Activated T-cell treated with anti-CD3 and anti-CD28 coated beads, Interleukin-2, amount 50 U/mL, for 1 hour (primary cell): ENCODE results near the gene DCLK1.

Experiments
- DNase-seq: peaks from one replicate; pipeline ENCODE4 v3.0.0-alpha.2; 2020

The DCLK1 gene

DNA sequence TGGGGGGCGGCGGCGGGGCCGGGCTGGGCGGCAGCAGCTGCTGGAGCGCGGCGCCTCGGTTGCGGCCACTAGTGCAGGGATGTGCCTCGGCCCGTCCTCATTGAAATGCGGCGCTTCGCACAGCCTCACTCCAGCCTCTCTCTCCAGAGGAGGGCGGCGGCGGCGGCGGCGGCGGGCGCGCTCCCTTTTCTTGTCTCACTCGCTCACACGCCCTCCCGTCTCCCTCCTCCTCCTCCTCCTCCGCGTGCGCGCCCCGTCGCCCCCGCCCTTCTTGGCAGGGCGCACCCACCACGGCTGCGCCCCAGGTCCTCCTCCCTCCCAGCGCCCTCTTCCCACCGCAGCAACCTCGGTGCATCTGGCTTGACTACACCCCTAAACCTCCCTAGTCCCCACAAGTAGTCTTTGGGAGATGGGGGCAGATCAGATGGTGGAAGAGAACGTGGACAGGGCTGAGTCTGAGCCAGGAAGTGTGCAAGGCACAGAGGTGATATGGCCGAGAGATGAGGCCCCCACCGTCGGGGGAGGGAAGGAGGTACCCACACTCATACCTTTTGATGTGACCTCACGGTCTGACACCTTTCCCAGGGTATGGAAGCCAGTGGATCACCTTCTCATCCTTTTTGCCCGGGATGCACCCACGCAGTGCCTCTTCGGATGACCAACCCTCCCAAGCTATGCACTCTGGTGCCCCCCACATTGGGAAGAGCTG lies at the start of gene DCLK1:
DCLK1 (minus strand) TSS at position 161 of the 709 bp plus-strand sequence.
- no peak for DNase-seq

DNA sequence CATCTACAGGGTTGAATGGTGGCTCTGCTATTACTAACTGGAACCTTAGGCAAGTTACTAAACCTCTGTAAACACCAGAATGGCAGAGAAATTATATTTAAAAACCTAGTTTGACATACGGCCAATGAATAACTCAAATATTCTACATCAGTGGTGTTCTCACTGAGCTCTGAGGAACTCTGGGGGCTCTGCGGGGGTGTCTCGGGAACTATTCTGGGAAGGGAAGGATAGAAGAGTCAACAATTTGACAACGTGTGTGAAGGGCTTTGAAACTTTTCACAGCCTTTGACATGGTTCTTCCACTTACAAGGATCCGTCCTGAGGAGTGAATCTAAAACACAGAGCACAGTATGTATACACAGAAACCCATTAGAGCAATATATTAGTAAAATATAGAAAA lies 44.4 kb upstream of the DCLK1 start:
- no peak for DNase-seq

DNA sequence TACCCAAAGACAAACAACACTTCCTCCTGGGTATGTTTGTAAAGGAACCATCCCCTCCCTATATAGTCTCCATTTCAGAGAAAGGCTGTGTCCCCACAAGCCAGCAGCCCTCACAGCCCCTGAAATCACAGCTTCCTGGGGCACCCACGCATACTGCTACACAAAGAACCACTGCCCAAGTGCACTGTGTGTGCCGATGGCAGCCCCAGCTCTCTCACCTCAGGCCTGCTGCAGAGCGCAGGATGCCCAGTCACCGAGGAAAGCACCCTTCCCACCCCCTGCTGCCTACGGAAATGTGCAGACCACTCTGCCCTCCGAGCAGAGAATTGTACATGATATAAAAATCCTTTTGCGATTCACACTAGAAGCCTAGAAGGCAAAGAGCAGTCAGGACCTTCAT lies 43.7 kb upstream of the DCLK1 start:
- DNase-seq, result no peak

DNA sequence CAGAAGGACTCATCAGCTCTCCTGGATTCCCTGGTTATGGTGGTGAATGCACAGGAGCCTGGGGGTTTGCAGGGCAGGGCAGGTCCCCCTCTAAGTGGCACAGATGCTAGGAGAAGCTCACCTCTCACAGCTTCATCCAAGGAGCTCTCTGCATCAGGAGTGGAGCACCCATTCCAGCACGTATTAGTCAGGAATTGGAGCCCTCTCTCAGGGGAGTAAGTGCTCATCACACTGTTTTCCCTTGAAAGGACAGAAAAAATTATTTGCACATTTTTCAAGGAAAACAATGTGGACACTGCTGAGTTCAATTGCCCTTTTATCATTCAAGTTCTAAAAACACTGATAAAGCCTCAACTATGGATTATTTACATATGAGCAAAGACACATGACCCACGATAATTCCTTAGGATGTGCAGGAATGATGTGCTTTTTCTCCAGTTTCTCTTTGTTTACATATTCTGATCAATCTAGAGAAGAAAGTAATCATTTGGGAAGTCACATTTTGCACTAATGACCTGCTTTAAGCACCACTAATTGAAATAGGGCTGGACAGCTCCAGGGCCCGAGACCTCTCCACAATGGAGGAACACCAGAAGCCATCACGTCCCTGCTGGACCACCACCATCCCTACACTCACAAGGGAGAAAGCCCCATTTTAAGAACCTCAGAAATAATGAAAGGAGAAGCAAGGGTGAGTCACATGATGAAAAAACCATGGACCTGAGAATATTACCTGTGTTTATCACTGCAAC lies 42.6 kb upstream of the DCLK1 start:
- DNase-seq, result no peak

DNA sequence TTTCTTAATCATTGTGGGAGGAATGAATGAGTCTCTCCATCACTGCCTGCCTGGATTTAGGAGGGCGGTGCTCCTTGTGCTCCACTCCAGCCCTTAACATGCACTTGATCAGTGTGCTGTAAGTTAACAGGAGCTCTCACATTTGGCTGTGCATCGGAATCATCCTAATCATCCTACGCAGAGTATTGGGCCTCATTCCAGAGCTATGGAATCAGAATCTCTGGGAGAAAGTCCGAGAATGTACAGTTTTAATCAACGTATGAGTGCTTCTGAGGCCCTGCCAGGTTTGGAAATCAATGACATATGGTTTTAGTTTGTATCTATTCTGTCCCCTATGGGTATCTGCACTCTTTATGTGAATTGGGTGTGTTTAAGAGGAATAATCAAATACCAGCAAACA lies 34.9 kb upstream of the DCLK1 start:
- DNase-seq, result no peak

DNA sequence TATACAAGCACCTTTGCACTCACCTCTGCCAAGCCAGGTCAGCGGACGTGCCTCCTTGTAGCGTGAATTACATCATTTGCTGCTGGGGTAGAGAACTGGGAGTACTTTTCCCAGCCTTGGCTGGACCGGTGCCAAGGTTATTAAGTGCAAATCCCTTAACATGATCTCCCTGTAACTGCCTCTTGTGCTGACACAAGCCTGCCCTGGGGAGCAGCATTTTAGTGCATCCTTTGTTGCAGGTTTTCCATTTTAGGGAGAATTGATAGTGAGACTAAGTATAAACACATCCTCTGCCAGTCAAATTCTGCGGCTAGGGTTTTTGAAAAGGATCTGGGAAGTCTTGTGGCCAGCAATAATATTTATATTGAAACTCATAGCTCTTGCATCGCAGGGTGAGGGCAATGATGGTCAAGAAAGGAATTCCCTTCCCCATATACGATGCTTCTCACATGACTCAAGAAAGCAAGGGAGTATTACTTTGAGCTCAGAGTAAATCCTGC lies 32.7 kb upstream of the DCLK1 start:
- DNase-seq, result no peak

DNA sequence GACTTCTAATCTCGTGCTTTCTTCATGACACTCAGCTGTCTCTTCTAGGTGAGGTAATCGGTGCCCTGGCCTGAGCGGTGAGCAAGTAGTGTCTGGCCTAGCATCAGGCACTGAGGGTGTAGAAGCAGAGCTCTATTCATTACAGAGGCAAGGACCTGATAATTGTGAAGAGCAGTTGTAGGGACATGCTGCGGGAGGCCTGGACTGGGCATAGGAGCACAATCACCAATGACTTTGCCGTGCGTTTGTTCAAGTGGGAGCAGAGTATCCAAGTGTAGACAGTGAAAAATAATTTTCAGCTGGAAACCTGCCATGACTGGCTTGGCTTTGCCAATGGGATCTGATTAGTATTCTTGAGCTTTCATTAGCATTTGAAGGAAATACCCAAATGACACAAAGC lies 32.1 kb upstream of the DCLK1 start:
- no peak for DNase-seq

DNA sequence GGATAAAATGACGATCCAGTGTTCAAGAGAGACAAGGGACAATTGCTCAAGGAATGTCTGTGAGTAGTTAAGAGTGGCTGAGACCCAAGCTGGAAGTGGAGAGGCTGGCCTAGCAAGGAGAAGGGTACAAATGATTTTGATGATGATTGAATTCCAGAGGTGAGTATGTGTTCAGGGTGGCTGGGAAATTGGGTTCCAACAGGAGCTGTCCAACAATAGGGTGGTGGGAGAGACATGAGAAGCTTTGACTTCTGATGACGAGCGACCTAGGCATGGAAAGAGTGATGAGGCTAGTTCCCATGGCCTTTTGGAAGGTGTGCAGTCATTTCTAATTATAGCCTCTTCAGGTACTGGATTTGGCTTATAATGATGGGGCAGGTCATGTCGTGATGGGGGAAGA lies 29.1 kb upstream of the DCLK1 start:
- no peak for DNase-seq

DNA sequence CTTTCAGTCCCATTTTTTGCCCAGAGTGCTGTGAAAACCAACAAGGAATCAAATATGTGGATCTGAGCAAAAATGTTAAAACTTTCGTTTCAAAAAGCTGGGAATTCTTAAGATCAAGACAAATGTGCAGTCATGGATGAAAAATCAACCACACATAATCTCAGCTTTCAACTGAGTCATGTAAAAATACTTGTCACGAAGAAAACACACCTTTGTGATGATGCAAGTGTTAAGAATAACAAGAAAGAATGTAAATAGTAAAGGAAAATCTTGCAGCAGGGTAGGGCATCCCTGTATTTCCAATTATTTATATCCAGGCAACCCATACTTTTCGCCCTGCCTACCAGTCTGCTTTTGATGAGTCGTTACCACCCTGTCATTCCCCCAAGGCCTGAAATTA lies 27.4 kb upstream of the DCLK1 start:
- no peak for DNase-seq

DNA sequence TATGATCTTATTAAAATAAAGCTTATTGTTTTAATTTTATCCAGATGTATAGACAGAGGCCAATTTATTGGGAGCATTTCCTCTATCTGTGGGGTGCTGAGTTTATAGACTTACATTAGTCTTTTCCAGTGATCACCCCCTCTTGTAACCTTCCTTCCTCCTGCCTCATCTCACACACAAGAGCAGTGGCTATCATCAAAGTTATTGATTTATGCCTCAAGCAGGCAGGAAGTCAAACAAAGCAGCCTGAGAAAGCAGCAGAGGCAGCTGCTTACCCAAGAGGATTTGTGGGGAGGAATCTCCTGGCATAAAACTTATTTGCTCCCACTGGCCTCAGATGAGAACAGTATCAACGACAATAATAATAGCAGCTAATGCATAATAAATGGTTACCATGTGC lies 26.3 kb upstream of the DCLK1 start:
- no peak for DNase-seq

DNA sequence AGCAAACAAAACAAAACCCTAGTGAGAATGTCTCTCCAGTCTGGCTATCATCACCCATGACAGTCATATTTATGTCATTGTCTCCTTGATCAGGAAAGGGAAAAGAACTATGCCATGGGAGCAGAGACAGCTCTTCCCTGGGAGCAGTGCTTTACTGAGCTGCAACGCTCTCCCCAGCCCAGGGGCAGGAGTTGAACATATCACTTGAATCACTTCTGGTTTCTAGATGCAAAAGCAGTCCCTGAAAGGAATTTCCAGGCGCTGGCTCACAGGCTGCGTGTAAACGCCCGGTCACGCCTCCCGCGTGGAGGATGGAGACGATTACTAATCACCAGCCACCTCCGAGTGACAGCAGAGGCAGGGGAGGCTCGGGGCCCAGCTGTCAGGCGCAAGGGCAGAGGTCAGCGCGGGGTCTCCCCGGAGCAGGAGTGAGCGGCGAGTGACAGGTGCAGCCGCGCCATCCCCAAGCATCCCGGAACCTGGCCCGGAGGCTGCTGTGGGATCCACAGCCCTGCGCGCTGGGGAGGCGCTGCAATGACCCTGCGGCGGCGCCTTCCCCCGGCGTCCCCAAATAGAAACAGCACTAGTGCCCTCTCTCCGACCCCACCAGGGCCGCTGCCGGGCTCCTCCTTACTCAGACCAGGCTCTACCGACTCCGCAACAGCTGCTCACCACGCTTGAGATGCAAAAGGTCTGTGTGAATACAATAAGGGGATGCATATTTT lies 23.5 kb upstream of the DCLK1 start:
- DNase-seq, result no peak

DNA sequence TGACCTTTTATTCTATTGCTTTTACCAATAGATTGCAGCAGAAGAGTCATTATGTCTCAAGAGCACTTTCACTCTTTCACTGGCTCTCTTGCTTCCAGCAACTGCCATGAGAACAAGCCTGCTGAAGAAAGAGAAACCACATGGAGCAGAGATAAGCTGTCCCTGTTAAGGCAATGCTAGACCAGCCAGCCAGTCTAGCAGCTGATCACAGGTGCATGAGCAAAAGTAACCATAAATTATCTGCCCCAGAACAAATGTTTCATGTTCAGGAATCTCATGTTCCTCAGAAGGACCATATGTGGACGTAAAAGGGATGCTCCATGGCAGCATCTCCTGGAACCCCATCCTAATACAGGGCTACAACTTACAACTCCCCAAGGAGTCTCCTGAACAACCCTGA lies 20.4 kb upstream of the DCLK1 start:
- DNase-seq, result no peak

DNA sequence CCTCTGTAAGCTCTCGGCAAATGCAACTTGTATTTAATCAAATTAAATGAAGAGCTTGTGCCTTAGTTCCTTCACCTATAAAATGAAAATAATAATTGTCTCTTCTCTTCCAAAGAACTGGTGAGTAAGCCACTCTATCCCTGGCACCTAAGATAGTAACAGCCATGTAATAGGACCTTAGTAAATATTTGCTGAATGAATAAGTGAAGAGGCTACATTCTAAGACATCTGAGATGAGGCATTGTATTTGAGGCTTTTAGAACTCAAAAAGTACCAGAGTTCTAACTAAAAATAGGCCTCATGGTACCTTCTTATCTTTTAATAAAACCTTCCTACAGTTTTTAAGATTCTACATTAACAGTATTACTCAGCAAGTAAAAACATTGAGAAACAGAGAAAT lies 17.3 kb upstream of the DCLK1 start:
- no peak for DNase-seq

DNA sequence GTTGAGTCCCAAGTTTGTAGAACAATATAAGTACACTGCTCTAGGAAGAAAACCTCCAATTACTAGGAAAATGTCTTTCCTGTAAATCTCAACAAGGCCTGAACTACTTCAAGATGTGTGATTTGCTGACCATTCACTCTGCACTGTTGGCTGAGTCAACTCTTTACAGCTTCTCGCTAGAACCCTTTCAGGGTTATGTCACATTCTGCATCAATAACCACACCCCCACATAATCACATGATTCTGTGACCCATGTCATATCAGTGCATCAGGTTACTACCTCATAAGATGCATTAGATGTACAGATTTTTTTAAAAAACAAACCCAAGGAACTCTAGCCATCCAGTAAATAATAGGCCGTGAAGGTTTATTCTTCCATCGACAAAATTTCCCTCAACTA lies 16.1 kb upstream of the DCLK1 start:
- DNase-seq, result no peak

DNA sequence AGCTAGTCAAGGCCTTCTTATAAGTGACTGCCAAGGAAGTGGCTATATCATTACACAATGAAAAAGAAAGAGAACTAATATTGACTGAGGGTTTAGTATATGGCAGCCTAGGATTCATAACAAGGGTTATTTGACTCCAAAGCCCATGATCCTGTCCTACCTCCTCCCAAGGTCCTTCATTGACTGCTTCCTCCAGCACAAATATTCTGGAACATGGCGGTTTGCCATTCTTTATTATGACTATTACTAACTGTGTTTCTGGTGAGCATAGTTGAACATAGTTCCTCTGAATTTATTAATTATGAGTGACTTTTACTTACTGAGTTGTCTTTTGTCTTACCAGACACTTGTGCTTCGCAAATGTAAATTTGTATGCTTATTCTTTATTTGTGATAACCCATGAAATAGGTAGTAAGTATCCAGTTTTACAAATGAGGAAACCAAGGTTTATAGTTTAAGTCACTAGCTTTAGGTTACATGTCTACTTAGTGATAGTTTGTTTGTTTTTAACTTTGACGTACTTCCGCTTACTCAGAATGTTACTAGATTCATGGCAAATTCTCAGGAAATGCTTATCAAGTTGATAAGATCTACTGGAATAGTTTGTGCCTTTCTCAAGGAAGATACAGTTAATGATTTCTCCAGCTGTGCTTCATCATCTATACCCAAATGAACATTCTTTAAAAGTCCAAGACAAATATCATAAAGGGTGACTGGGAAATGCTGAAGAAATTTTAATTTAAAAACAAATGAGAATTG lies 15.5 kb upstream of the DCLK1 start:
- no peak for DNase-seq

DNA sequence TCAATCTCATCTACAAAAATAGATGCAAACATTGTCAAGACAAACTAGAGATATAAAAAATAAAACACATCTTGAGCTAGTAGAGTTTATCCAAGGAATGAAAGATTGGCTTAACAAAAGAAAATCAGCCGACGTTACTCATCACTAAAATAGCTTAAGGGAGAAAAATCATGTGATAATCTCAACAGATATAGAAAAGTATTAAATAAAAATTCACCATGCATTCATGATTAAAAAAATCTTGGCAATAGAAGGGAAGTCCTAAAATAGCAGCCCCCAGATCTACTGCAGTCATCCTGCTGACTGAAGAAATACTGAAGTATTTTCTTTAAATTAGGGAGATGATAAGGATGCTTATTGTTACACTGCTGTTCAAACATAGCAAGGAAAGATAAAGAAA lies 12.6 kb upstream of the DCLK1 start:
- DNase-seq, result no peak

DNA sequence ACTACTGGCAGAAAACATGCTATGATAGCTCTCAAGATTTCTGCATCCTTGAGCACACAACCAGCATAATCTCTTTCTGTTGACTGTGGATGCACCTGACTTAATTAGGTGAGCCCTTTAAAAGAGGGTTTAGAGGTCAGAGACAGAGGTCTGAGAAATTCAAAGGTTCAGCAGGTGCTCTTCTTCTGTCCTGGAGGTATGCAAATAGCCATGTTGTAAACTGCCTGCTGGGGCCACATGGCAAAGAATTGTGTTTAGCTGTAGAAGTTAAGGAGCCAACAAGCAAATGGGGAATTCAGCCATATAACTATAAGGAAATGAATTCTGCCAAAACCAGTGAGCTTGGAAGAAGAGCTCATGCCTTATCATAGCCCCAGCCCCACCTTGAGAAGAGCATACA lies 11.6 kb upstream of the DCLK1 start:
- DNase-seq, result no peak

DNA sequence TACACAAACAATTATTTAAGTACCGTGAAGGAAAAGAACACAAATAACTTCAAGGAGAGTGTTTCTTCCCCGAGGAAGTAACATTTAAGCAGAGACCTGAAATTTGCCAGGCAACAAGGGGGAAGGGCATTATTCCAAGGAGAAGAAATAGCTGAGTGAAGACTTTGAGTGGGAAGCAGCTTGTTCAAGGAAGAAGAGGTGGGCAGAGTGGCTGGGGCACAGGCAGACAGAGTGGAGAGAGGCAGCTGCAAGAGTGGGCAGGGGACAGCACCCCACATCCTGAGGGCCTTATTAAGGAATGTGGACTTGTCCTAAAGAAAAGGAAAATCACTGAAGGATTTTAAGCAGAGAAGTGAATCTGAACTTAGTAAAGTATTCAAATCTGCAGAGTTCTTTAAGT lies 4.7 kb upstream of the DCLK1 start:
- DNase-seq, result no peak

DNA sequence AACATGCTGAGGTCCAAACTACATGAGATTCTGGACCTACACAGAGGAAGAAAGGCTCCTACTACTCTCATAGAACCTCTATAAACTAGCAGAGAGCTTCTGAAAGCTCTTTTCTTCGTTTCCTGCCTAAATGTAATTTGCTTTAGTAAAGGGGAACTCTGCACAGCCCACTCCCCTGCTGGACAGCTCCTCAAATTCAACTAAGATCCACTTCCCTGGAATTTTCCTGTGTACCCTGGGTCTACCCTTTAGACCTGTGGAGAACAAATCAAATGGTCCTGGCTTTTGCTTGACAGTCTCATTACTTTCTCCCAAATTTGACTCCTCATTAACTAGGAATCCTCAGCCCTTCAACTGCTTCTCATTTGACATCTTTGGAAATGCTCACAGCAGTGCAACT lies 3.5 kb upstream of the DCLK1 start:
- DNase-seq, result no peak

DNA sequence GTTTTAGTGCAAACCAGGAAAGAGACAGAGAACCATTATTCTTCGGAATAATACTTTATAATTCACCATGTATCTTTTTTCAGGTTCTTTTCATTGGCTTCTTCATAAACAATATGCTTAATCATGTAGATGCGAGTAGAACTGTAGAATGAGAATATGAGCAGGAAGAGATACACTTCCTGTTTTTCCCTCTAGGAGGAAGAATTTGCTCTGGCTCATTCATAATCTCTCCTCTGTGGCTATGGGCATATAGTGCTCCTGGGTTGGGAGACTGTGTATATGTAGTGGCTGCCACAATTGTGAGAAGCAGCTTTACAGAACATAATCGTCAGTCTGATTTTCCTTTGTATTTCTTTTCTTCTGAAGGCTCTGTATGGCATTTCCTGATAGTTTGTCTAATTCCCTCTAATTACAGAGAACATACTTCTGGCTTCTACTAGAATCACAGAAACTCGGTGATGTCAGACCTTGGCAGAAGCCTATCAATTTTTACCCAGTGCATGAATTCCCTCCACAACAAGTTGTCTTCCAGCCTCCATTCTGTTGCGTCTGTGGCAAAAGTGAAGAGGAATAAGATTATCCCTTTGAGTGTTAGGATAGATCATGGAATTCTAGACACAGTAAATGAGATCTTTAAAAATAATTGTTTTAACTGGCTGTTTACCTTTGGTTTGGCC lies 2.9 kb upstream of the DCLK1 start:
- no peak for DNase-seq

DNA sequence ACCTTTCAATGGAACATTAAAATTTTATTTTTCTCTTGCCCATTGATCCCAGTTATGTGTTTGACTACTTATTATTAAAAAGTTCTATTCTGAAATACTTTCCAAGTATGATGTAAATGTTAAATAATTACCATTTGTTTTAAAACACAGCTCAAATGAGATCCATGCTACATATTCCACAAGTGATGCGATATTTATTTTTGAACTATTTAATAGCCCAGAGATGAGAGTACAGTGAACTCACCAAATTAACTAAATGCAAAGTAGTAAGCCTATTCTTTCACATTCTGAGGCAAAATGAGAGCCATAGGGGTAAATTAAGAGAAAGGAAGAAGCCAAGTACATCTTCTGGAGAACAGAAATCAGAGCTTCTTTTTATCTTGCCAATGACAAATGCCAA lies 1.2 kb upstream of the DCLK1 start:
- no peak for DNase-seq

DNA sequence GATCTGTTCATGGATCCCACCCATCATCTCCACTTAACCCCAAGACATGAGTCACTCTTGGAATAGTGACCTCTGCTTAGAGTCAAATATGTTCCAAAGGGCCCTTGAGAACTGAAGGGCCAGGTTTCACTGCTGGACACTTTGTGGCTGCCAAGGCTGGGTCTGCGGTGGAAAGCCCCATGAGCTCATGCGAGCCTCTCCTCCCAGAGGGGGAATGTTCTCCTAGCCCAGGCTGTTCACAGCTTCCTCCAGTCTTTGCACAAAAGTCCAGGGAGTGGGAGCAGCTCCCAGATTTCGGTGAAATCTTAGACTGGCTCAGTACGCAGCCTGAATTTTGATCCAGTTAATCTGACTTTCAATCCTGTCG lies 732 bp upstream of the DCLK1 start:
- DNase-seq, result no peak
